ENCODE measurements around the gene NAV3. TPM values are rescaled to one million over a fixed set of nuclear protein-coding genes. Genes with fewer than 3 reads are reported as not detected.
A peak's percentile ranks its signal among the peaks of the same experiment; 100 is the strongest.

Gene NAV3
- total and polyA plus RNA-seq, 2 of the 4 experiments (the other 2 are of a cell fraction) = 25.5 to 106 TPM

GRCh38 chr12:78096909-78097597 is 266.4 kb downstream of the NAV3 start:
- Histone ChIP-seq H3K27ac (ENCODE audit: insufficient read depth, low read length) (no peak overlapping the region), H2BK20ac (ENCODE audit: low read depth, low read length) (no peak overlapping the region), H3K18ac (ENCODE audit: low read depth, low read length) (no peak overlapping the region), H2BK15ac (ENCODE audit: low read depth, low read length) (no peak overlapping the region), H4K20me1 (ENCODE audit: insufficient read depth, low read length) (no peaks in the 10 kb centered on the region), H3K79me1 (ENCODE audit: low read depth in 1 of 2, low read length in 2 of 2) (peaks cover 5 to 18% of the 10 kb centered on the region in 2 experiments; a peak in 3 of 4 replicates), H3K4me2 (ENCODE audit: low read depth, low read length) (peak overlapping the region; percentile 31; the same call in 1 of the 2 replicates), H3K9me3 (ENCODE audit: control insufficient read depth, insufficient read depth, low read length) (no peaks in the 10 kb centered on the region), H3K36me3 (ENCODE audit: control insufficient read depth, insufficient read depth, low read length) (no peaks in the 10 kb centered on the region; the same call in 1 of the 2 replicates), H2AFZ (replicated peaks; ENCODE audit: low read length, poor library complexity) (no peak overlapping the region), H3K56ac (ENCODE audit: extremely low read depth, insufficient read depth, low read length) (no peak overlapping the region), H3K27me3 (ENCODE audit: control insufficient read depth, insufficient read depth, low read length) (no peaks in the 10 kb centered on the region), H3K23ac (ENCODE audit: low read depth, low read length) (no peak overlapping the region), H2BK5ac (ENCODE audit: low read depth, low read length, poor library complexity, severe bottlenecking) (no peak overlapping the region), H3K9me1 (ENCODE audit: insufficient read depth, low read length) (peaks cover 3% of the 10 kb centered on the region; the same call in 1 of the 2 replicates), H3K9ac (ENCODE audit: low read depth, low read length) (no peak overlapping the region), H2AK9ac (replicated peaks; ENCODE audit: low read depth, low read length, poor library complexity) (no peak overlapping the region), H3K14ac (replicated peaks; ENCODE audit: low read depth, low read length) (no peak overlapping the region), H2BK120ac (ENCODE audit: low read depth, low read length) (no peak overlapping the region), H4K91ac (ENCODE audit: insufficient read depth, low read depth, low read length) (no peak overlapping the region), H4K5ac (ENCODE audit: low read depth, low read length) (no peak overlapping the region), H3K4me3 (ENCODE audit: insufficient read depth, low read depth, low read length) (no peak overlapping the region), H3K4ac (ENCODE audit: low read depth, low read length) (no peak overlapping the region), H2AK5ac (ENCODE audit: low read depth, low read length) (no peak overlapping the region), H3K4me1 (ENCODE audit: control insufficient read depth, insufficient read depth, low read length) (peaks cover 4% of the 10 kb centered on the region), H4K8ac (ENCODE audit: low read depth in 2 of 2, low read length in 2 of 2) (no peak overlapping the region)
- ChIA-PET POLR2A (ENCODE audit: unreplicated experiment) (no interaction called here), CTCF (interaction anchor here (0.6 kb wide), 2 partner anchors 10 to 52 kb away, joined by 3 to 4 read pairs; no protein-coding TSS in a partner anchor)
- no TSS peak for BruUV-seq (replicated peaks)
- TF ChIP-seq SMC3 (IDR thresholded peaks at IDR 0.05; ENCODE audit: low read depth, low read length) (0 out of 2 replicates have a peak, but pooled peaks have one; percentile 19), RFX5 (IDR thresholded peaks at IDR 0.05; ENCODE audit: low read depth, low read length) (no peak), POLR2A (IDR thresholded peaks at IDR 0.05; ENCODE audit: low read depth, low read length) (no peak), RAD21 (IDR thresholded peaks at IDR 0.05; ENCODE audit: low read length) (peak; percentile 31; the same call in 1 of the 2 replicates), MAZ (IDR thresholded peaks at IDR 0.05; ENCODE audit: borderline replicate concordance, low read depth, low read length) (no peak), BHLHE40 (IDR thresholded peaks at IDR 0.05; ENCODE audit: low read depth, low read length) (no peak)
- DNase-seq (peak; percentile 69), ATAC-seq (ENCODE audit: low read depth) (peak; percentile 76)
- WGBS, 2 experiments (ENCODE audit: extremely low coverage in 2 of 2, insufficient read length in 1 of 2) = no CpG with 5 or more reads among the region's 2 CpGs
- in situ Hi-C loops (cut with MboI; ENCODE audit: low sequenced_read_pairs) (no loop called here), intact Hi-C loops (cut with micrococcal nuclease) (loop anchor here (5.0 kb wide), 1 partner anchor 95 kb away; no protein-coding TSS in a partner anchor), dilution Hi-C loops (cut with HindIII; ENCODE audit: low sequenced_read_pairs, unreplicated experiment) (no loop called here)

All from IMR-90 (cell line).